GM18507 (cell line): ENCODE results near the gene NUTM2E.
A peak's percentile ranks its signal among the peaks of the same experiment; 100 is the strongest.
"Not testable (repeated sequence)": the region's sequence is repeated elsewhere in the genome, so short reads cannot be mapped to it uniquely, and the experiment has no call there.

Source experiments
- DNase-seq: peaks from one replicate; pipeline ENCODE4 v3.0.0; 2011; ENCODE audit warnings: low read depth; ENCODE audit not compliant: insufficient read length; ENCODE audit errors: extremely low spot score
- FAIRE-seq: peaks from 2 replicates; lab custom pipeline; 2011; peaks lifted over from hg19 to GRCh38; lab: Jason Lieb, UNC

NUTM2E gene, protein sequence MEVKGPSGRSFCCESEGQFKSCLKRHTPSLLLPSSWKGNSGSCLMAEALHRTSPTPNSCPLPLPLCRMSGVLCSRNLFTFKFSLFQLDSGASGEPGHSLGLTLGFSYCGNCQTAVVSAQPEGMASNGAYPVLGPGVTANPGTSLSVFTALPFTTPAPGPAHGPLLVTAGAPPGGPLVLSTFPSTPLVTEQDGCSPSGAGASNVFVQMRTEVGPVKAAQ (N-terminal part only)

DNA sequence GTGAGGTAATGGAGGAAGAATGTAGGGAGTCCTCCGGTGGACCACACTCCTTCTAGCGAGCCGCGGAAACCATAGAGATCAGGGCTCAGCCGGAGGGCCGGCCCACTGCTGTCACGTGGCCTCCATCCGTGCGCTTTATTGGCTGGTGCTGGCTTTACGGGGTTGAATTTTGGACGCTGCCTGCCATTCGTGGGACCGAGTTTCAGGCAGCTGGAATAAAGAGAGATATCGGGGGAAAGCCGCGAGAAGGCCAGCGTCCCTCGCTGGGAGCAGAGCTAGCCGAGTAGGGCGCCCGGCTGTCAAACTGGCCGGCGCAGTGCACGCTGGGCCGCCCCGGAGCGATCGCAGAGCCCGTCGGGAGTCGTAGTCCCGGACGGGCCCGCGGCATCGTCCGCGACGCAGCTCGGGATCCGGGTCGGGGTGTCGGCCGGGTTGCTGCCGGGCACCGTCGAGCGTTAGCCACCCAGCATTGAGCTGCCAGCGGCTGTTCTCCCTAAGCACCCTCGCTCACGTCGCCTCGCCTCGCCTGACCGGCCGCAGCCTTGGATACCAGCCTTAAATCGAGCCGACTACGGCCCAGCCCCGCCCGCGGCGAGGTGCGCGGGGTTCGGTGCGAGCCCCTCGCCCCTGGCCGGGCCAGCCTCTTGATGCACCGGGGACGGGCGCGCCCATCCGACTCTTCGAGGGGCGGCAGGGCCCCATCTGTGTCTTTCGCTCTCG lies at the start of gene NUTM2E:
TSS of gene NUTM2E (plus strand) at position 244 of the 720 bp plus-strand sequence. CDS start 15,002 bp downstream, outside the sequence.
- peak; percentile 29 for FAIRE-seq
- peak; percentile 14 for DNase-seq

DNA sequence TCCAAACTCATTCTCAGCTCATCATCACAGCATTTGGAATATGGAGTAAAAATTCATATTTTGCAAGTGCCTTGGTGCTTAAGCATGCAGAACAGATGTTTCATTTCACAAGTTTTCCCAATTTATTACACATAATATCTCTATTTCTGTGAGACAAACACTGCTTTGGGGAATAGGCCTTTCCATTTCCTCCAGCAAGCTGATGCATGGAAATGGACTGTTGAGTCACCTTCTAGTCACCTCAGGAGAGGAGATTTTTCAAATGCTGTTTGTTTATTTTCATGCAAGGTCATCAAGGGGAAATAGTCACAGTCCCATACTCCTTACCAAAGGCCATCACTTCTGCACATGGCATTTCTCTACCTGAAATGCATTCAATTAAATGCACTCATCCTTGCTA lies 48.5 kb upstream of the NUTM2E start:
- not testable (repeated sequence) for FAIRE-seq, DNase-seq

DNA sequence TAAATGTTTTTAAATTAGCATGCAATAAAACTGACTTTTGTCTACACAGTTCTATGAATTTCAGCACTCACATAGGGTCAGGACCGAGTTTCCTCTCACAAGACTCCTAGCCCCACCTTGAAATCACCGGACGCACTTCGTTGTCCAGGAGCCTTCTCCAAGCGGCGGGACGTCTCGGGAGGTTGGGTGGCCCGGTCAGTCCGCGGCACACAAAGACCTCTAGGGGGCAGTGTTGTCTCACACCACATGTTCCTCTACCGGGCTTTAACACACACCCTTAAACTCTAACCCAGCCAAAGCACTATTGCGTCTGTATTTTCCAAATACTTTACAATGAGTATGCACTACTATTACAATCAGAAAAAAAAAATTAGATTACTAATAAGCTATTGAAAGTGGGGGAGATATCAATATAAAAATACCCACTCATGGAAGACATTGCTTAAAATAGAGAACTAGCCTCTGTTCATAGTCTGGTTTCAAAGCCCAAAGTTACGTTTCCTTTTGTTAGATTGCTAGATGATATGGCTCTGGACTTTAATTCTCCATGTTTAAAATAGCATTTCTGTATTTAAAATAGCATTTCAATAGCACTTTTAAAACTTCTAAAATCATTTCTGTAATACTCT lies 47.1 kb upstream of the NUTM2E start:
- not testable (repeated sequence) for DNase-seq, FAIRE-seq

DNA sequence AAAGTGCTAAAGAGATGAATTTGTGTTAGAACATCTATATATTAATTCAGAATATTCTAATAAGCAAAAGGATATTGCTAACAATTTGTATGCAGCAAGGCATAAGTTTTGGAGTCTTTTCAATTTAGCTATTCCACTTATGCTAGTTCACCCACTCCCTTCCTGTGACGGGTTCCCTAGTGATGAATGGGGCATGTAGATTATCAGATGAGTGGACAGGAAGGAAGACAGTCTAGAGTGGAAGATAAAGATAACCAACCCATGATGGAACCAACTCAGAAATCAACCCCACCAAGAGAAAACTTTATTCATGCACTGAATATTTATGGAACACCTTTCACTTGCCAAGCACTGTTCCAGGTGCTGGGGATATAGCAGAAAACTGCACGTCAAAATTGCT lies 46.5 kb upstream of the NUTM2E start:
- FAIRE-seq, DNase-seq: not testable (repeated sequence)

DNA sequence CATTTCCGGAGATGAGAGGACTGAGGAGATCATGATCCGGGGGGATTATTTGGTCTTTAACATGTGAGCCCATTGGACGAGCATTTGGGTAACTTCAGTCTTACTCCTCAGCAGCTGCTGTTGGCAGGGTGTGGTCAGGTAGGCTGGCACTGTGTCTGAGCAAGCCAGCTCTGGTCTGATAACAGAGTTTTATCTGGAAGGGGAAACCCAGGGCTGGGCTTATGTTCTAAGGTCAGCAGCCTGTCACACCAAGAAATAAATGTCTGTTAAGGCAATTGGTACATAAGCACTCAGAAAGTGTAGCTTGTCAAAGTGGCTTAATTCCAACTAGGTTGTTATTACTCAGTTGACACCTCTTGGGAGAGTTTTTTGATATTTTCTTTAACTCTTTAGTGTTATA lies 45.0 kb upstream of the NUTM2E start:
- not testable (repeated sequence) for FAIRE-seq, DNase-seq

DNA sequence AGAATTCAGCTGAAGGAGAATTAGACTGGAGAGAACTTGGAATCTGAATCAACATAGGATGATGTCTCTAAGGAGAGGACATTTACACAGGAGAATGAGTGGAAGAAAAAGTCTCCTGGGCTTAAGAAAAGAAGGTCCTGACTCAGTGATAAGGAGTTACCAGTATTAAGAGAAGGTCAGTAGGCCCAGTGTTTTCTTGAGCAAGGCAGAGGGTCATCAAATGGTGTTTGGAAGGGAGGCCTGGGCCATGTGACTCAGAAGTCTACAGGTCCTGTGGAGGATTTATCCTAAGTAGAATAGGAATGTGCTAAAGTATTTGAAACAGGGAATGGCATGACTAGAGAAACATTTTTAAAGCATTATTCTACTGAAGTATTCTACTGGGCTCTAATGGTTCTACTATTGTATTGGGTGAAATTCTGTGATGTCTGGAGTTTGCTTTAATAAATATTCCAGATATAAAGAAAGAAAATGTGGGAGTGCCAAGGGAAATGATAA lies 39.0 kb upstream of the NUTM2E start:
- not testable (repeated sequence) for DNase-seq, FAIRE-seq

DNA sequence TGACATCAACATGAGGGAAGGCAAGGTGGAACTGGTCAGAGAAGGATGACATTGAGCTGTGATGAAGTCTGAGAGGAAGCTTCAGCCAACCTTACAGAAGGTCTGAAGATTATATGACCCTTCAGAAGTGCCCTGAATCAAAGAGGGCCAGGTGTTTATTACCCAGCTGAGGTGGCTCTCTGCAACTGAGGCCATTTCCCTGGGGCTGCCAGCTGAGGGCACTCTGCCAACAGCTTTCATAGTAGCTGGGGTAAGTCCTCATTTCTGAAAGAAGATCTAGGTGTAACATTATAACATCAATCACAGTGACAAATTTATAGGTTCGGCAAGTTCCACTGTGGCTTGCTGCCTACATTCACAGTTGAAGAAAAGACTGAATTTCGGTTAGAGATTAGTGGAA lies 37.2 kb upstream of the NUTM2E start:
- FAIRE-seq = peak; percentile 62

DNA sequence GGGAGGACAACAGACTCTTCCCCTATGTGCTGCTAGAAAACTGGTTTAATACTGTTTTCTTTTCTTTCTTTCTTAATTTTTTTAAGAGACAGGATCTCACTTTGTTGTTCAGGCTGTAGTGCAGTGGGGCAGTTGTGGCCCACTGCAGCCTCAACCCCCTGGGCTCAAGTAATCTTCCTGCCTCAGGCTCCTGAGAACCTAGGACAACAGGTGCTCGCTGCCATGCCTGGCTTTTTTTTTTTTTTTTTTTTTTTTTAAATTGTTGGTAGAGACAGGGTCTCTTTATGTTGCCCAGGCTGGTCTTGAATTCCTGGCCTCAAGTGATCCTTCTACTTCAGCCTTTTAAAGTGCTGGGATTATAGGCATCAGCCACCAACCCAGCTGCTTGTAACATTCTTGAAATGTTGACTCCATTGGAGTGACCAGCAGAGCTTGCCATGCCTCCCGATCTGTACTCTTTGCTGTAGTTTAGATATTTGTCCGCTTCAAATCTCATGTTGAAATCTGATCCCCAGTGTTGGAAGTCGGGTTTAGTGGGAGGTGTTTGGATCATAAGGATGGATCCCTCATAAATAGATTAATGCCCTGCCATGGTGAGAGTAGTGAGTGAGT lies 34.5 kb upstream of the NUTM2E start:
- not testable (repeated sequence) for DNase-seq, FAIRE-seq

More for the DNA sequence above, 37.2 kb upstream of the NUTM2E start:
- DNase-seq = not testable (repeated sequence)

DNA sequence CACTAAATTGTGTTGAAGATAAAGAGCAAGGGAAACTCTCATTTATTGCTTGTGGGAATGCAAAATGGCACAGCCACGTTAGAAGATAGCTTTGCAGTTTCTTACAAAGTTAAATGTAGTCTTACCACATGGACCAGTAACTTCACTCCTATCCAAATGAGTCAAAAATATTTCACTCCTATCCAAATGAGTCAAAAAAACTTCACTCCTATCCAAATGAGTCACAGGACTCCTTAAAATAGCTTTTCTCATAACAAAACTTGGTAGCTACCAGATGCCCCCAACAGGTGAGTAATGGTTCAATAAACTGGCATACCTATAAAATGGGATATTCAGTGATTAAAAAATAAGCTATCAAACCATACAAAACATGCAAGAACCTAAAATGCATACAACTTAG lies 27.2 kb upstream of the NUTM2E start:
- DNase-seq, FAIRE-seq: not testable (repeated sequence)

DNA sequence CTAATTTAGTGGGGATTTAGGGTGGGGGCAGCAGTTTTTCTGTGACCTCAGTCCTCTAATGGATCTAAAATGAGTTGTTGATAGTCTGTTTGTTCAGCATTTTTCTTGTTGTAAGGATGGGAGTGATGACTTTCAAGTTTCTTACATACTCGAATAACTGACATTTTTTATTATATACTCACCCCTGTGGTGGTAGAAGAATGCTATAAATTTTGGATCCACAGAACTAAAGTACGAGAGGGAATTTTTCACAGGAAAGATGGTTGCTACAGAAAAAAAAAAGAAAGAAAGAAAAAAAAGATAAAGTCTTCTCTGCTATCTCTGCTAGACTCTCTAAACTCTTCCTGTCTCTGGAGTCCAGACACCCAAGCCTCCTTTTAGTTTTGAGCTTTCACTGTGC lies 20.7 kb upstream of the NUTM2E start:
- DNase-seq, FAIRE-seq: not testable (repeated sequence)

DNA sequence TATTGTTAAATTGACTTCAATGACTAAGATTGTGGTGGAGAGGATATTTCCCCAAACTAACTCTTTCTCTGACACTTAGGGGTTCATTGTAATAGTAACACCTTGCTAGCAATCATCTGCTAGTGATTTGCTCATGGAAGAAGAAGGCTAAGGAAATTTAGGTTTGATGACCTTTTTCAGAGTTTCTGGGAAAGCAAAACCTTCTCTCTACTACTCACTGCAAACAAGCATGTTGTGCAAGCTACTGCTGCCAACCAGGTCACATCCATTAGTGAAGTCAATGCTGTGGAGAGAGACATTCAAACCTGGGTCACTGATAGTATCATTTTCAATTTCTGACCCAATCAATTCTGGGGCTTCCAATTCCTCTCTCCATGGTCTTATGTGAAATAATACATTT lies 14.6 kb upstream of the NUTM2E start:
- DNase-seq, FAIRE-seq: not testable (repeated sequence)

DNA sequence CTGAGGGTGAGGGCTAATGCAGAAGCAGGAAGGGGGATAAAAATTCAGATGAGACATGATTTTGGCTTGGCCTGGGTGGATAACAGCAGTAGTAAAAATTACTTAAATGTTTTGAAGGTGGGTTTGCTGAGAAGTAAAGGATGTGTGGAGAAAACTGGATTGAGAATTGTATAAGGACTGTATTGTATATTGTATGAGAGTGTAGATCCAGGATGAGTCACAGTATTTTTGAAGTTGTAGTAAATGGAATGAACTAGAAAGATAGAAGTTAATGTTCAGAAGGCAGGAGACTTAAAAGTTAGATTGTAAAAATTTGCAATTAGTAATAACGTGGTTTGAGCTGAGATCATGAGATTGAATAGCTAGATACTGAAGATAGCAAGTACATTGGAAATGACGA lies 10.2 kb upstream of the NUTM2E start:
- not testable (repeated sequence) for DNase-seq, FAIRE-seq

DNA sequence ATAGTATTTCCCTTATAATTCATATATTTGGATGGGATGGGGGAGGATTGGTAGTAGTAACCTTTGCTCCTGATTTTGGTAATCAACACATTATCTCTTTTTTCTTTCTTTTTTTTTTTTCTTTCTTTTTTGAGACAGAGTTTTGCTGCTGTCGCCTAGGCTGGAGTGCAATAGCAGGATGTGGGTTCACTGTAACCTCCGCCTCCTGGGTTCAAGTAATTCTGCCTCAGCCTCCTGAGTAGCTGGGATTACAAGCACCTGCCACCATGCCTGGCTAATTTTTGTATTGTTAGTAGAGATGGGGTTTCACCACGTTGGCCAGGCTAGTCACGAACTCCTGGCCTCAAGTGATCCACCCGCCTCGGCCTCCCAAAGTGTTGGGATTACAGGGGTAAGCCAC lies 3.2 kb upstream of the NUTM2E start:
- not testable (repeated sequence) for DNase-seq, FAIRE-seq

DNA sequence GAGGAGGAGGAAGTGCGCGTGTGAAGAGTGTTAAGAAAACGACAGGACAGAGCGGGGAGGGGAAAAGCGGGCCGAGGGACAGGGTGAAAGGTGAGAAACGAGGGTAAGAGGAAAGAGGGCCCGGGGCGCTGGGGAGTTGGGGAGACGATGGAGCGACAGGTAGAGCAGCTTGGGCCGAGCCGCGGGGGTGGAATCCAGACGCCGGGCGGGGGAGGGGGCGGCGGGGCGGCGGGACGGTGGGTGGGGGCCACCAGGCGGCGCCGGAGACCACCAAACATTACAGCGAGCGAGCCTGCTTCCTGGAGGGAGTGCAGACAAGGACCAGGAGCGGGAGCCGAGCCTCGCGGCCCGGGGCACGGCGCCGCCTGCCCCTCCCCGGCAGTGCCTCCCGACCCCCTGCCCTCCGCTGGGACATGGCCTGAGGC lies 940 bp upstream of the NUTM2E start:
- FAIRE-seq, DNase-seq: not testable (repeated sequence)

DNA sequence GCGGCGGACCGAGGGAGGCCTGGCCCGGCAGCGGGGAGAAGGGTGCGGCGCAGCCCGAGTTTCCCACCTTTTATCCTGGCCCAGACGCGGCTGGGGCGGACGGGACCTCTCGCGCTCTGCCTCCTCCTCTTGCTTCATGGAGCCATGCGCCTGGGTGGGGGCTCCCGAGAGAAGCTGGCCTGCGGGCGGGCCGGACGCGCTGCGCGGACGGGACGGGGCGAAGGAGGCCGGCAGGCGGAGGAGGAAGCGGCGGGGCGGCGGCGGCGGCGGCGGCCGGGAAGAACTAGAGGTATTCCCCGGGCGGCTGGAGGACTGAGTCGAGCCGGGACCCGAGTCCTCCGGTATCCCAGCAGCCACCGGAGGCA lies 426 bp upstream of the NUTM2E start:
- not testable (repeated sequence) for FAIRE-seq, DNase-seq

DNA sequence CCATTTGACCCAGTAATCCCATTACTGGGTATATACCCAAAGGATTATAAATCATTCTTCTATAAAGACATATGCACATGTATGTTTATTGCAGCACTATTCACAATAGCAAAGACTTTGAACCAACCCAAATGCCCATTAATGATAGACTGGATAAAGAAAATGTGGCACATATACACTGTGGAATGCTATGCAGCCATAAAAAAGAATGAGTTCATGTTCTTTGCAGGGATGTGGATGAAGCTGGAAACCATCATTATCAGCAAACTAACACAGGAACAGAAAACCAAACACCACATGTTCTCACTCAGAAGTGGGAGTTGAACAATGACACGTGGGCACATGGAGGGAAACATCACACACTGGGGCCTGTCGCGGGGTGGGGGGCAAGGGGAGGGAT lies 7.3 kb downstream of the NUTM2E start:
- not testable (repeated sequence) for FAIRE-seq, DNase-seq

DNA sequence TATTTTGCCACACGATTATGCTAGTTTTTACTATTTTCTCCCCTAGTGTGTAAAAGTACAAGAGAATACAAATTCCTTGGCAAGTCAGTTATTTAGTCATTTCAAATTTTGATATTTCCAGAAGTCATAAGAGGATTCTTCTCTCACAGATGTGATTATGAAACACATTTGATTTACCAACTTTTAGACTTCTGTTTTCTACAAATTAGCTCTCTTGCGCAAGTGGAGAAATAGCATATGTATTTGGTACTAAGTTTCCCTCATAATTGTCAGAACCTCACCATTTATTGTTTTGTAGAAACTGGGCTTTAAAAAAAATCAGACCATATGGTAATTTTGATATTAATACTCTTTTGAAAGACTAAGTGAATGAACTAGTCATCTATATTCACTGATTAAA lies 9.4 kb downstream of the NUTM2E start:
- not testable (repeated sequence) for DNase-seq, FAIRE-seq

DNA sequence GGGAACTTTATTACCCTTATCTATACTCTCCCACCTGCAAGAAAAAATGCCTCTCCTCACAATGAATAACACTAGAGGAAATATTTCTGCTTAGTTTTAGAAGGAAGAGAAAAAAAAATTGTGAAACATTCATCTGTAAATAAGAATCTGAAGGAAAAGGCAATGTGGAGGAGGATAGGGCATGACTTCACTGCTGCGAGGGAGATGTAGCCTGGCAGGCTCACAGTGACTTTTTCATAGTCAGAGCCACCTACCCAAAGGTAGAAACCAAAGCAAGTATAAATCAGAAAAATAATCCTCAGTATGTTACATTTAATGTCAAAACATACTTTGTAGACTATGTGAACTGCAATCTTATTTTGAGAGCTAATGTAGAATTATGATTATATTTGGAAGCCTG lies 10.4 kb downstream of the NUTM2E start:
- FAIRE-seq, DNase-seq: not testable (repeated sequence)

DNA sequence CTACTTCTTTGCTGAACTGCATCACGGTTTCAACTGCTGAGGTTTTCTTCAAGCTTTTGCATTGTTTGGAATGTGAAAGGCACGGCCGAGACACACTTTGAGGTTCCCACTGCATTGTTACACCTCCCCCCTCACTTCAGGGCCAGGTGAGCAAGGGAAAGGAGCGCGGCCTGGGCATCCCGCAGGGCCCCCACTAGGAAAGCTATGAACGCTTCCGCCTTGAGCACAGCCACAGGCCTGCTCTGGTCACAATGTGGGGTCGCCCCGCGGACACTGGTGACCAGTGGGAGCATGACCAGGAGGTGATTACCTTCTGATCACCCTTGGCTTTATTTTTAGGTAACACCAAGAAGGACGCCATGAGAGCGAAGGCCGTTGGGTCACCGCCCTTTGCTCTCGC lies 11.9 kb downstream of the NUTM2E start:
- not testable (repeated sequence) for DNase-seq, FAIRE-seq
